DMS153 treated with DMSO at 0.1 percent for 48 hours (cell line): Measurements from ENCODE around the gene NPW.
"Not testable (repeated sequence)": the region's sequence is repeated elsewhere in the genome, so short reads cannot be mapped to it uniquely, and the experiment has no call there.

ENCODE experiments used
- DNase-seq: peaks from one replicate; lab custom pipeline; 2025; ENCODE audit not compliant: unreplicated experiment; lab: John Stamatoyannopoulos, UW

The NPW gene

DNA sequence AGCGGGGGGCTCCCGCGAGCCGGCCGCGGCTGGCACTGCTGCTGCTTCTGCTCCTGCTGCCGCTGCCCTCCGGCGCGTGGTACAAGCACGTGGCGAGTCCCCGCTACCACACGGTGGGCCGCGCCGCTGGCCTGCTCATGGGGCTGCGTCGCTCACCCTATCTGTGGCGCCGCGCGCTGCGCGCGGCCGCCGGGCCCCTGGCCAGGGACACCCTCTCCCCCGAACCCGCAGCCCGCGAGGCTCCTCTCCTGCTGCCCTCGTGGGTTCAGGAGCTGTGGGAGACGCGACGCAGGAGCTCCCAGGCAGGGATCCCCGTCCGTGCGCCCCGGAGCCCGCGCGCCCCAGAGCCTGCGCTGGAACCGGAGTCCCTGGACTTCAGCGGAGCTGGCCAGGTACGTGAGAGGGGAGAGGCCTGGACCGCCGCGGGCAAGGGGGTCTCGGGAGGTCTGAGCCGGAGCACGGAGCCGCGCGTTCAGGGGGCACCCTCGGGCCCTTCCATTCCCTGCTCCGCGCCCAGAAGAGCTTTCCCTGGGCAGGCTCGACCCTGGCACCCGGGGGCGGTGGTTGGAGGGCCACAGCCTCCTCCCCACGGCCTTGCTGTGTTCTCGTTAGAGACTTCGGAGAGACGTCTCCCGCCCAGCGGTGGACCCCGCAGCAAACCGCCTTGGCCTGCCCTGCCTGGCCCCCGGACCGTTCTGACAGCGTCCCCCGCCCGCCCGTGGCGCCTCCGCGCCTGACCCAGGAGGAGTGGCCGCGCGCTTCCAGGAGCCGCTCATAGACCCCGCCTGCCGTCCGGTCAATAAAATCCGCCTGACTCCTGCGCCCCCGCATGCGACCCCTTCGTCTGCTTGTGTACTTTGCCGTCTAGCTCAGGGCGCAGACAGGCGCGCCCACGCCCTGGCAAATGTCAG is 591 bp downstream of the NPW start:
- no peak for DNase-seq

DNA sequence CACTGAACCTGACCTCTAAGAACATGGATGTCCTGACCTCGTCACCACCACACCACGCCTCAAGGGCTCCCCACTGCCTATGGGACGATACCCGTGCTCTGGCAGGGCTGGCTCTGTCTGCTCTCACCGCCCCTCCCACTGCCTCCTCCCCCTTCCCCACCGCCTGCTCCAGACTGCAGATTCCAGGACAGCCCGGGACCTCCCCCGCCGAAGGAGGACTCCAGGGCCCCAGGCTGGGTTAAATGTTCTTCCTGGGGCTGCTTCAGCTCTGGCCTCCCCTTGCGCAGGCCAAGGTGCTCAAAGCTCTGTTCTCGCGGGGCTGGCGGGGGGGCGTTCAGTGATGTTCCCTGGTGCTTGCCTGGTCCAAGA is 3.1 kb downstream of the NPW start:
- no peak for DNase-seq

DNA sequence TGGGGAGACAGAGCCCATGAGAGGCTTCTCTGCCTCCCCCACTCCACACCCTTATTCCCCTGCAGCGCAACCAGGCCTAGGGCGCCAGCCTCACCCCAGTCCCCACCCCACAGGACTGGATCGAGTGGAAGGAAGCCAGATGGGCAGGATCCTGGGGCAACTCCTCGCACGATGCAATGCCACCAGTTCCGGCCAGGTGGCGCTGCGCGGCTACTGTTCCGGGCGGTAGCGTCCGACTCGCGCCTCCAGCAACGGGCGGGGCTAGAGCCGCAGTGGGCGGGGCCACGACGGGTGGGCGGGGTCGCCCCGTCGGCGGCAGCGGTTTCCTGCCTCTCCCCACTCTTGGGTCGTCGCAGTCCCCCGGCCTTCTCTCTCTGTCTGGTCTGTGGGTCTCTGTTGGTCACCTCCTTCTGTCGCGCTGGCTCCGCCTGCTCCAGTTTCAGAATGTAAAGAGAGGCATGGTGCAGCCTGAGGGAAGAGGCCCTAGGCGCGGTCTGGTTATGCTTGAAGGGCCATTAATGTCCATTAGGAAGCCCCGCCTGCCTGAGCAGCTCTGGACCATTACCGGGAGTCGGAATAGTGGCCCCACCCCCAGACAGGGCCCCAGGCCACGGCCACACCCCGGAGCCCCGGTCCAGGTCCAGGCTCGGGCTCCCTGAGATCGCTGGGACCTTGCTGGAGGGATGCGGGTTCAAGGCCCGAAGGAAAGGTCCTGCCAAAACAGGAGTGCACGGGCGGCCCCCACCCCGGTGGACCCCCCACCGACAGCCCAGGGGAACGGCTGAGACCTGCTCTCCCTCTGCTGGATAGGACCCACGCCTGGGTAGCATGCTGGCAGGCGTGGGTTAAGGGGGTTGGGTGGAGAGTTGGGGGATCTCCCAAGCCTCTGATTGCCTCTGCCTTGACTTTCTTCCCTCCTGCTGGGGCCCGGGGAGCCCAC is 3.8 kb downstream of the NPW start:
- DNase-seq: peak; percentile 88

DNA sequence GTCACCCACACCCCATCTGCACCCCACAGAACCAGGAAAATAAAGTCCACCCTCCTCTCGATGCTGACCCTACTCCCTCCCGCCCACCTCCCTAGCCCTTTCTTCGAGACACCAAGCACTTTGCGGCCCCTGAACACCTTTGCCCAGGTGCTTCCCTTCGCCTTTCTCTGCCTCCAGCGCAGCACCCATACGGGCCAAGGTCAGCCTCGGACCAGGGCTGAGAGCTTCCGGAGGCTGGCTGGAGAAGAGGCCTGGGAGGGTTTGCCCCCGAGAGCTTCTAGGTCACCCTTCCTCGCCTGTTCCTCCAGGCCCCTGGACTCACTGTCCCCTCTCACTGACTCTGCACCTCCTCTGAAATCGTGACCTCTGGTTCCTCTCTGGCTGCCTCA is 4.4 kb downstream of the NPW start:
- no peak for DNase-seq

DNA sequence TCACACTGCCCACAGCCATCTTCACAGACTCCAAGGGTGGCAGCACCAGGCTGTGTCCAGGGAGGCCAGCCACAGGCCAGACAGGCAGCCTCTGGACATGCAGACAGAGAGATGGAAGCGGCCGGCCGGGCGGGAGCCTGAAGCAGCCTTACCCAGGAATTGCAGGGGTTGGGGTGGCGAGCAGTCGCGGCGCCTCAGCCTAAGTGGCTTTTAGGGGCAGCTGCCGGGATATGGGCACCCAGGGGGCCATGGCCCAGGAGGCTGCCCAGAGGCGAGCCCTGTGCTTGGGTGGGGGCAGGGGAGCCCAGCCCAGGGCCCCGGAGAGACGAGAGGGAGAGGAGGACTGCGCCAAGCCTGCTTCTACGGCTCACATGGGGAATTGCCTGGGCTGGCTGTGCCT is 5.7 kb downstream of the NPW start:
- no peak for DNase-seq

DNA sequence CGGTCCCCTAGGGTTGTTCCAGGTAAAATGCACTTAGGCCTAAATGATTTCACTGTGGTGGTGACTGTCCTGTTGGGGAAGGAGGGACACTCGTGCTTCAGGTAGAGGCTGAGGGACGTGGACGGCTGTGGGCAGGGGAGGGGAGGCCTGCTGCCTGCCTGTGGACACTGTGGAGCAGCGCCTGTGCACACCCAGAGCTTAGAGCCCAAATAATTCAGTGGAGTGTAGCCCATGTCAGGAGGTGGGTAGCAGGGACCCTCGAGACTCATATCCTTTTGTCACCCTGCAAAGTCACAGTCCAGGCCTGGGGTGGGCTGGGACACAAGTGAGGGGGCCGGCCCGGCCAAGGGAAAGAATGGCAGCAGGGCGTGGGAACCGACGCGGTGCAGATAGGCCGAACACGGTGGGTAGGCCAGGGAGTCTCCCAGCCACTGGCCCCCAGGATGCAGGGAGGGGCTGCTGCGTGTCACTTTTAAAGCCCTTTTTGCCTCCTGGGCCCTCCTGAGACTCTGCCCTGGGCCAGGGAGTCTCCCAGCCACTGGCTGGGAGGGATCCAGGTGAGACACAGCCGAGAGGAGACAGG is 6.4 kb downstream of the NPW start:
- DNase-seq: no peak

DNA sequence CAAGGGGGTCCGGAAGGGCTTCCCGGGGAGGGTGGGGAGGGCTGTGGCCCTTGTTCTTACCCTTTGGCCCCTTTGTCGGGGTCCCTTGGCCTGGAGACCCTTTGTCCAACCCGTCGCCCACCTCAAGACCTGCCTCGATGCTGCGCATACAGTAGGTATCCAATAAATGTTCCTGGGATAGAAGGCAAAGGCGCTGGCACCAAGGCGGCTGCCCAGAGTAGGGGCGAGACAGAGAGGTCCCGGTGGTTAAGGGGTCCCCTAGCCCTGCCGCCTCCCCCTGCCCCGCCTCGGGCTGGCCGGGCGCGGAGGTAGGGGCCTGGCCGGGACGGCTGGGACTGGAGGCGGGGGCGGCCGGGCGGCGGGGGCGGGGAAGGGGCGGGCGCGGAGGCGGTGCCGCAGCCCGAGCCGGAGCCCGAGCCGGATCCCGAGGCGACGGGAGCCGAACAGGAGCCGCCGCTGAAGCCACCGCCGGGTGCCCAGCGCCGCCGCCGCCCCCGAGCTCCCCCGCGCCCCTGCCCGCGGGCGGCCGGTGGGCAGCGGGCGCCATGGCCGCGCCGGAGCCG is 7.0 kb downstream of the NPW start, which contains the start of gene NHERF2:
NHERF2 (plus strand) TSS at position 442 of the 563 bp plus-strand sequence; CDS start at position 546, 104 bp downstream.
- DNase-seq: no peak

DNA sequence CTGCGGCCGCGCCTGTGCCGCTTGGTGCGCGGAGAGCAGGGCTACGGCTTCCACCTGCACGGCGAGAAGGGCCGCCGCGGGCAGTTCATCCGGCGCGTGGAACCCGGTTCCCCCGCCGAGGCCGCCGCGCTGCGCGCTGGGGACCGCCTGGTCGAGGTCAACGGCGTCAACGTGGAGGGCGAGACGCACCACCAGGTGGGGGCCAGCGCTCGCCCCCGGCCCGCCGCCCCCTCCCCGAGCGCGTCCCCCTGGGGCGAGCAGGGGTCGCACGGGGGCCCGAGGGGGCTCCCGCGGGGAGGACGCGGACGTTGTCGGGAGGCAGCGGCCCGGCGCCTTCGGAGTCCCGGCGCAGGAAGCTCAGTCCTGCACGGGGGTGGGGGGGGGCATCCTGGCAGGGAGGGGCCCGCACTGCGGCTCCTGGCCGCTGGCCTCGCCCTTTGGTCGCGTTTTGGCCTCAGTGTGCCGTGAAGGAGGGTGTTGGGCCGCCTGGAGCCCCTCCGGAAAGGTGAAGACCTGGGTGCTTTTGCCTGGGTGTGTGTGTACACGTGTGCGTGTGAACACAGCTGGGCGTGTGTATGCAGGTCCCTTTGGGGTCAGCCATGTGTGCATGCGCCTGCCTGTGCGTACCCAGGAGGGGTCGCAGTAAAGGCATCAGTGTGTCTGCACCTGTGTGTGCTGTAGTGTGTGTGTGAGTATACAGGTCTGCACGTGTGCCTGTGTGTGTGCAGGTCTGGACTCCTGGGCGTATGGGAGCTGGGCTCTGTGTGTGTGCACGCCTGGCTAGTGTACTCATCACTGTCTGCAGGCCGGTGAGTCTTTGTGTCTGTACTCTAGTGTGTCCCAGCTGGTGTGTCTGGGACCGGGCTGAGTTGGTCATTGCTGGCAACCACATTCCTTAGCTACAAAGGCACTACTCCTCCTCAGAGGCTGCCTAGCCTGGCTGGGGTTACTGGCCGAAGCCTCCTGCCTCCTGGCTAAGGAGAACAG is 7.7 kb downstream of the NPW start:
- DNase-seq: no peak

DNA sequence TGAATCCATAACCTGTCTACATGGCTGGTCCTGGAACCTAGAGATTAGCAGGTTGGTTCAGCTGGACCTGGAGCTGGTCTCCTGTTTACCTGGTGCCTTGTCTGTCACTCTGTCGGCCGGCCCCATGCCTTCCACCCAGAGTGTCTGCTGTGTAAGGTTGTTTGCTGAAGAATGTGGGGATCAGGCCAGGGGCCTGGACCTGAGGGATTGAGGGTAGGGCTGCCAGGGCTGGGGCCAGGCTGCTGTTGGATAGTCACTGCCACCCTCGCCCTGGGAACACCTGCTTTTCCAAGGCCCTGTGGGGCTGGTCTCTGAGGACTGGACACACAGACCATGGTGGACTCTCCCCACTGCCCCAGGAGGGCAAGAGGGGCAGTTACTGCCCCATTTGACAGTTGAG is 8.6 kb downstream of the NPW start:
- no peak for DNase-seq

DNA sequence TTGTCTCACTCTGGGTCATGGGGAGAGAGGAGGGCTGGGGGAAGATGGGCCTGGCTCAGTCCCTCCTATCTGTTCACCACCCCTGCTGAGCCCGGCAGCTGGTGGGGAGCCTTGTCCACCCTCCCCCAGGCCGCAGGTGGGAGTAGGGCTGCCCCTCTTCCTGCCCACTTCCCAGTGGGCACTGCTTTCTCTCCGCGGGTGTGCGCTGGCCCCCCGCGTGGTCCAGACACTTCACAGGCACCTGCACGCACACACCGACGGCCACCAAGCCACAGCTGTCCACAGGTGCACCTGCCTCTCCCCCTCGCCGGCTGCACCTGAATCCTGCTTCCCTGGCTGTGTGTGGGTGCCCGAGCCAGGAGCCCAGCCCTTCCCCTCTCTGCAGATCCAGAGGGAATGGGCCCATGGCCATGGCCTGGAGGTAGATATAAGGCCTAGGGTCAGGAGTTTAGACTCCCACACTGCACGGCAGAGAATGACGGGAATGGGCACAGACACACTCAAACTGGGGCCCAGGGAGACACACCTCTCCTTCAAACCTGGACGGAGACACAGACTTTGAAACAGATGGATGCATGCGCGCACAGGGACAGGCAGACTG is 9.1 kb downstream of the NPW start:
- no peak for DNase-seq

DNA sequence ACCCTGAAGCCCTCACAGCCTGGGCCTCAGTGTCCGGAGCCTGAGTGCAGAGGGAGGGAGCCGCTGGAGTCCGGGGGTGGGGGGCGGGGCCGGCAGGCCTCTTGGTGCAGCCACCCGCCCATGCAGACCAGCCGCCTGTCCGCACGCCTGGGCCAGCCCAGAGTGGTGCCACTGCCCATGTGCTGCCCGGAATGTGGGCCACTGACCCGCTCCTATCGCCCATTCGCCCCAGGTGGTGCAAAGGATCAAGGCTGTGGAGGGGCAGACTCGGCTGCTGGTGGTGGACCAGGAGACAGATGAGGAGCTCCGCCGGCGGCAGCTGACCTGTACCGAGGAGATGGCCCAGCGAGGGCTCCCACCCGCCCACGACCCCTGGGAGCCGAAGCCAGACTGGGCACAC is 9.8 kb downstream of the NPW start:
- DNase-seq: no peak

DNA sequence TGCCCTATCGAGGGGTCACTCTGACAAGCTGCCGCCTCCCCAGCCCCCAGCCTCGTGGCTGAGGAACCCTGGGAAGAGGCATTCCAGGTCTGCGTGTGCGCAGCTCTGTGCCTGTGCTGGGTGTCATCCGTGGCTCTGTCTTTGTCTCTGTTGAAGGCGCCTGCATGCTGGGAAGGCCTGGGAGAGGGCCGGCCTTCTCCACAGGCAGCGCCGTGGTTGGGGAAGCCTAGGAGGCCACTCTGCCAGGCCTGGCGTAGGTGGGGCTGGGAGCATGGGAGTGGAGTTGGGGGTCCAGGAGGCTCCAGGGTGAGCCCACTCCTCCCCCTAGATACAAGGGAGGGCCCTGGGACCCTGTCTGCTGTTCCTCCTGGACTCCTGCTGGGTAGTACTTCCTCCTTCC is 10.5 kb downstream of the NPW start:
- DNase-seq: no peak

DNA sequence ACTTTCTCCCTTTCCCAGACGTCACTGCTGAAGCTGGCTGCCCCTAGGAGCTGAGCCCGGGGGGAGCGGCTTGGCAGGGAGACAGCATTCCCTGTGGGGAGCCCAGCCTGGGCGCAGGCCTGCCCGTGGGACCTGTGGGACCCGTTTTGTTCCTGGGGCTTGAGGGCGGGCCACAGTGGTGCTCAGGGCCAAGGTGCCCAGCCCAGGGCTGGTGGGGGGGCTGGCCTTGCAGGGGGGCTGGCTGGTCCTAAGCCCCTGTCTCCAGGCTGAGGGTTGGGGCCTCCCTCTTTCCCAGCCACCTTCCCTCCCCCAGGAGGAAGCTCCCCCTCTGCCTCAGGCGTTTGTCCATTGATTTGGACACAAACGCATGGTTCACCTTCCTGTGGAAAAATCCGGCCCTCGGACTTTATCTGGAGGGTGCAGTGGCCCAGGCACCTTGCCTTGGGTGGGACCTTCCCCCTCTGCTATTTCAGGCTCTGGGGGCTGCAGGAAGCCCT is 11.5 kb downstream of the NPW start:
- DNase-seq: no peak

DNA sequence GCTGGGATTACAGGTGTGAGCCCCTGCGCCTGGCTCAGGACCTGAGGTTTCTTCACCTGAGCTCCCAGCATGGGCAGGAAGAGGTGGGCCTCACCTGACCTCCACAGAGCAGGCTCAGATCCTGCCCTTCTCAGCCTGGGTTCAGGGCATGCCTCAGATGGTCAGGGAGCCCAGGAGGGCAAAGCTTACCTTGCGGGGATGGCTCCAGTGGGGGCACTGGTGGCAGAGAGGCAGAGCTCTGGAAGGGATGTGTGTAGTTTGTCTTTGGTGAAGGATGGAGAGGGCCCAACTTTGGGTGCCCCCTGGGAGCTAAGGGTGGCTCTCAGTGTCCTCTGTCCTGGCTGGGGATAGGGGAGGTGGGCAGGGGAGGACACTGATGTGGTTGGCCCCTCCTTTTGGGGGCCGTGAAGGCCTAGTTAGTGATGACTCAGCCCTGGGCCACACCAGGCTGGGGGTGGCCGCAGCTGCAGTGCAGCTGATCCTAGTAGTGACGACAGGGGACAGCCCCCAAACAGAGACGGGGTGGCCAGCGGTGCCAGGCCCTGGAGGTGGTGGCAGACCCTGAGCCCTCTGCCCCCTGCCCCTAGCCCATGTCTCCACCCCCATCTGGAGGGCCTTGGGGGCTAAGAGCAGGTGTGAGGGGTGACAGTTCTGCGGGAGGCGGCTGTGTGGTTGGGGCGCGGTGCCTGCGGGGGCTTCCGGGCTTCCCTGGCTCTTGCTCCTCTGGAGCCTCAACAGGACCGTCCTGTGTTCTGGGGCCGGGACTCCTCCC is 12.9 kb downstream of the NPW start:
- DNase-seq: no peak

DNA sequence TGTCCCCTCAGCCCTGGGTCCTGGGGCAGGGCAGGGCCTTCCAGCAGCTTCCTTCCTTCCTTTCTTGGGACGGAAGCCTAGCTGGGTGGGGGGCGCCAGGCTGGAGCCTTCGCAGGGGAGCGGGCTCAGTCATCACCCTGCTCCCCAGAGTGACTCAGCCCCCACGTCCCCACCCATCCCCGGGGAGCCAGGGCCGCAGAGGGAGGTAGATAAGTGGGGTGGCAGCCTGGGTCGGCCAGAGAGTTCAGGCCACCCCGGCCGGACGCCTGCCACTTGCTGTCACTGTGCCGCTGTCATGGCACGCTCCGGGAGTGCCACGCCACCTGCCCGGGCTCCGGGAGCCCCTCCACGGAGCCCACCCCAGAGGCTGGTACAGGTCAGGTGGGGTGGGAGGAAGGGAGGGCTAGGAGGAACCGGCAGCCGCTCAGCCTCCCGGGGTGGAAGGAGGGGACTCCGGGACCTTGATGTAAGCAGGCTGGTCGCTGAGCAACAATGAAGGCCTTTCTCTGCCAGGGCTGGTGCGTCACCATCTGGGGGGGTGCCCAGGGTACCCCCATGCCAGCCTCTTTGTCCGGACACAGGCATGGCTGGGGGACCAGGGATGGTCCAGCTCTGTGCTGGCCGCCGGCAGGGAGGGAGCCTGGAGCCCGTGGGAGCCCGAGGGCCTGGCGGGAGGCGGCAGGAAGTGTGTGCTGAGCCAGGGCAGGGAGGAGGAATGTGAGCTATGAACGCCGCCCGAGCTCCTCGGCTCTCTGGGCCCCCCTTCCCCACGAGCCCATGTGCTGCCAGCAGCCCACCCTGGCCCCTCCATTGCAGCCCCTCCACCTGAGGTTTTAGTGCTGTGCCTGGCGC is 13.7 kb downstream of the NPW start:
- no peak for DNase-seq

DNA sequence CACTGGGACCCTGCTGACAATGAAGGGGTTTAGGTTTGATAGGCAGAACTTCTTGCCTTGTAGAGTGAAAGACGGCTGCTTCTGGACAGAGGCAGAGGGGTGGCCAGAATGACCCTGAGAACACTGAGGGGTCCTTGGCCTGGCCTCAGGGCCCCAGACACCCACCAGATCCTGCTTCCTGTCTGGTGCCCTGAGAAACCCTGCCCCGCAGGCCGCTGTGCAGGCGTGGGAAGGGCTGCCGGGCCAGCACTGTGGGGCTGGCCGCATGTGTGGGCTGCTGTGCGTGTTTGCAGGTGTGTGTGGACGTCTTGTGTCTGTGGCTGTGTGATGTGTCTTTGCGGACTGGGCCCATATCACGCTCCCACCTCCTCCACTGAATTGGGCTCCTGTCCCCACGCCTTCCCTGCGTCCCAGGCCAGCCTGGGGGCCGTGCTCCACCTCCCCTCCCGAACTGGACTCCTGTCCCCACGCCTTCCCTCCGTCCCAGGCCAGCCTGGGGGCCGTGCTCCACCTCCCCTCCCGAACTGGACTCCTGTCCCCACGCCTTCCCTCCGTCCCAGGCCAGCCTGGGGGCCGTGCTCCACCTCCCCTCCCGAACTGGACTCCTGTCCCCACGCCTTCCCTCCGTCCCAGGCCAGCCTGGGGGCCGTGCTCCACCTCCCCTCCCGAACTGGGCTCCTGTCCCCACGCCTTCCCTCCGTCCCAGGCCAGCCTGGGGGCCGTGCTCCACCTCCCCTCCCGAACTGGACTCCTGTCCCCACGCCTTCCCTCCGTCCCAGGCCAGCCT is 14.5 kb downstream of the NPW start:
- not testable (repeated sequence) for DNase-seq
